Common myeloid progenitor, CD34-positive (primary cell): ENCODE measurements around the gene CLDN7.

ENCODE experiments used
- CTCF ChIA-PET: fragments of 350-600 bp; sonication (Branson Sonifier 250); formaldehyde crosslinking; loops from one replicate; lab custom pipeline; 2021; ENCODE audit warnings: antibody characterized with exemption; lab: Charles Lee
- POLR2A ChIA-PET: fragments of 350-600 bp; sonication (Branson Sonifier 250); formaldehyde crosslinking; loops from one replicate; lab custom pipeline; 2021; ENCODE audit warnings: antibody characterized with exemption; lab: Charles Lee
- DNase-seq, 3 donors: peaks; one replicate each; pipeline versions ENCODE4 v3.0.0 to v3.0.0-alpha.2; 2013
- H3K27ac ChIP-seq, 2 experiments: 1 replicate in 1 of 2; 2 replicates in 1 of 2; pipeline ENCODE4 v1.7.0; 2013; ENCODE audit warnings: inconsistent platforms in 2 of 2, low read length in 2 of 2, mild to moderate bottlenecking in 2 of 2, low read depth in 1 of 2, moderate library complexity in 1 of 2; ENCODE audit not compliant: severe bottlenecking in 2 of 2, insufficient read depth in 1 of 2, poor library complexity in 1 of 2
- H3K27me3 ChIP-seq, 5 experiments: replicated peaks in 2 of 5; 1 replicate in 3 of 5; 2 replicates in 2 of 5; pipeline versions ENCODE4 v1.6.1 to v1.7.0; 2013; ENCODE audit warnings: low read length in 4 of 5, mild to moderate bottlenecking in 2 of 5, moderate library complexity in 2 of 5, inconsistent platforms in 1 of 5; ENCODE audit not compliant: insufficient read depth in 5 of 5, control insufficient read depth in 4 of 5
- H3K36me3 ChIP-seq, 4 experiments: 1 replicate in 2 of 4; 2 replicates in 2 of 4; pipeline versions ENCODE4 v1.6.1 to v1.7.0; 2013; ENCODE audit warnings: low read length in 3 of 4, control low read depth in 1 of 4, mild to moderate bottlenecking in 1 of 4; ENCODE audit not compliant: control insufficient read depth in 4 of 4, insufficient read depth in 4 of 4
- H3K4me1 ChIP-seq, 4 experiments: 1 replicate in 3 of 4; 2 replicates in 1 of 4; pipeline versions ENCODE4 v1.6.1 to v1.7.1; 2013; ENCODE audit warnings: low read length in 3 of 4, mild to moderate bottlenecking in 3 of 4, control low read depth in 1 of 4, inconsistent platforms in 1 of 4, moderate library complexity in 1 of 4; ENCODE audit not compliant: control insufficient read depth in 4 of 4, insufficient read depth in 4 of 4; ENCODE audit errors: control extremely low read depth in 1 of 4
- H3K4me3 ChIP-seq, 7 experiments: 1 replicate in 4 of 7; 2 replicates in 3 of 7; pipeline versions ENCODE4 v1.5.1 to v1.7.0; 2013; ENCODE audit warnings: mild to moderate bottlenecking in 7 of 7, low read length in 6 of 7, moderate library complexity in 6 of 7, inconsistent platforms in 2 of 7, low read depth in 2 of 7, control low read depth in 1 of 7; ENCODE audit not compliant: insufficient read depth in 4 of 7, control insufficient read depth in 1 of 7; ENCODE audit errors: extremely low read depth in 1 of 7
- H3K9me3 ChIP-seq, 5 experiments: 1 replicate in 4 of 5; 2 replicates in 1 of 5; pipeline versions ENCODE4 v1.6.1 to v1.7.1; 2013; ENCODE audit warnings: low read length in 4 of 5, mild to moderate bottlenecking in 2 of 5, inconsistent platforms in 1 of 5, low read depth in 1 of 5, moderate library complexity in 1 of 5; ENCODE audit not compliant: control insufficient read depth in 4 of 5, insufficient read depth in 2 of 5; ENCODE audit errors: control extremely low read depth in 1 of 5
- WGBS: methylation state at CpG from one replicate; pipeline ENCODE4 v1.1.5; 2013; ENCODE audit not compliant: insufficient coverage; 5-methylcytosine and 5-hydroxymethylcytosine counted together

The CLDN7 gene

DNA sequence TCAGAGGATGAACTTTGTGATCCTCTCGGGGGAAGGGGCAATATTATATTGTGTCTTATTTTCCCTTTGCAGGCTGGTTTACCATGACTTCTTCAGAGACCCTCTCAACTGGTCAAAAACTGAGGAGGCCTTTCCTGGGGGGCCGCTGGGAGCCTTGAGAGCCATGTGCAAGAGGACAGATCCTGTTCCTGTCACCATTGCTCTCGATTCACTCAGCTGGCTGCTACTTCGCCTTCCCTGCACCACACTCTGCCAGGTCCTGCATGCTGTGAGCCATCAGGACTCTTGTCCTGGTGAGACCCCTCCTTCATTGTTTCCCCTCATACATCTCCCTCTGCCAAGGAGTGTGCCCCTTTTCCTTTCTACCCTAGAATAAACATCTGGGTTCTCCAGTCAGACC is 7.8 kb downstream of the CLDN7 start:
- CTCF ChIA-PET: interaction anchor here (0.6 to 1.1 kb wide), 5 partner anchors 11 to 42 kb away, joined by 3 read pairs; partner anchors contain the start of genes ACADVL and DLG4
- Histone ChIP-seq H3K27ac (no peak overlapping the region), H3K36me3 (peaks cover 4 to 45% (median 35%) of the 10 kb centered on the region in 4 experiments), H3K9me3 (no peaks in the 10 kb centered on the region), H3K4me1 (peaks cover 12 to 25% (median 23%) of the 10 kb centered on the region in 4 experiments), H3K4me3 (no peak overlapping the region), H3K27me3 (no peaks in the 10 kb centered on the region)
- POLR2A ChIA-PET: no interaction called here
- DNase-seq: no peak
- 100% methylated on average over 2 of the region's 4 CpGs for WGBS

GRCh38 chr17:7253082-7253481 is 9.2 kb downstream of the CLDN7 start:
- peak overlapping the region in 6 of 7 experiments; percentile 55 to 96 (median 90) for H3K4me3 ChIP-seq
- H3K36me3 ChIP-seq: peaks cover 4 to 34% (median 26%) of the 10 kb centered on the region in 4 experiments
- CTCF ChIA-PET: no interaction called here
- H3K4me1 ChIP-seq: peaks cover 12 to 36% (median 30%) of the 10 kb centered on the region in 4 experiments
- H3K27ac ChIP-seq: peak overlapping the region; percentile 98 to 99
- WGBS: 90% methylated on average over 5 of the region's 5 CpGs
- H3K27me3 ChIP-seq: no peaks in the 10 kb centered on the region
- no peaks in the 10 kb centered on the region for H3K9me3 ChIP-seq
- POLR2A ChIA-PET: no interaction called here
- DNase-seq: no peak

DNA sequence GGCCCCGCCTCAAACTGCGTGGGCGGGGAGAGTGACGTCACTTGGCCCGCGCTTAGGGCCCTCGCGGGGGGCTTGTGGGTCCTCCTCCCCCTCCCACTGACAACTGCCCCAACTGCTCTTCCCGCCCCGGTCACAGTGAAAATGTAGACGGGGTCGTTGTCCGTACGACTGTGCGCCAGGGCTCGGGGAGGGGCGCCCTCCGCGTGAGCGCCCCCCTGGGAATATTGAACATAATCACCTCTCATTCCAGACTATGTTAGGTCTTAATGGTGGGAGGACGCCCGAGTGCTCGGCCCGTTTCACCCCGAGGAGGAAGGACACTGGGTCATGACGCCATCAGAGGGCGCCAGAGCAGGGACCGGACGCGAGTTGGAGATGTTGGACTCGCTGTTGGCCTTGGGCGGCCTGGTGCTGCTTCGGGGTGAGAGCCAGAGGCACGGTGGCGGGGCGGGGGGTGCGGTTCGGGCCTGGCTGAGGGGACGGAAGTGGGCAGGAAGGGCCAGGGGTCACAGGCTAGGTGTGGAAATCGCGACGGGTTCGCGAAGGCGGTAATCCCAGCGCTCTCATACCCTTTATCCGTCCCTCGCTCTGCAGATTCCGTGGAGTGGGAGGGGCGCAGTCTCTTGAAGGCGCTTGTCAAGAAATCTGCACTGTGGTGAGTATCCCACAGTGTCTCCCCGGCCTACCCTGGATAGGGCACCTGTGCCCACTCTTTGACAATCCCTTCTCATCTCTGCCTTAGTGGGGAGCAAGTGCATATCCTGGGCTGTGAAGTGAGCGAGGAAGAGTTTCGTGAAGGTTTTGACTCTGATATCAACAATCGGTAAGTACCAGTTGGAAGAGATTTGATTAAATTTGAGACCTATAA is 9.9 kb downstream of the CLDN7 start, which contains the start of gene ELP5:
ELP5 (plus strand) TSS at position 40 of the 868 bp plus-strand sequence; CDS start at position 376, 336 bp downstream.
- ChIA-PET CTCF (interaction anchor here (1.0 kb wide), 1 partner anchor 10 kb away, joined by 6 read pairs; the partner anchor contains the start of gene GABARAP), POLR2A (interaction anchor here (1.4 to 2.5 kb wide), 2 partner anchors 10 to 11 kb away, joined by 7 to 12 read pairs; partner anchors contain the start of gene GABARAP)
- 1% methylated on average over 43 of the region's 55 CpGs for WGBS
- no peaks in the 10 kb centered on the region for H3K27me3 ChIP-seq
- peak within 1 kb of the TSS; percentile 98 to 99 for H3K27ac ChIP-seq
- H3K9me3 ChIP-seq: no peaks in the 10 kb centered on the region
- peaks cover 12 to 36% (median 30%) of the 10 kb centered on the region in 4 experiments for H3K4me1 ChIP-seq
- DNase-seq: peak; percentile 96
- peaks cover 4 to 31% (median 24%) of the 10 kb centered on the region in 4 experiments for H3K36me3 ChIP-seq
- H3K4me3 ChIP-seq: peak within 1 kb of the TSS; percentile 55 to 96 (median 90)

DNA sequence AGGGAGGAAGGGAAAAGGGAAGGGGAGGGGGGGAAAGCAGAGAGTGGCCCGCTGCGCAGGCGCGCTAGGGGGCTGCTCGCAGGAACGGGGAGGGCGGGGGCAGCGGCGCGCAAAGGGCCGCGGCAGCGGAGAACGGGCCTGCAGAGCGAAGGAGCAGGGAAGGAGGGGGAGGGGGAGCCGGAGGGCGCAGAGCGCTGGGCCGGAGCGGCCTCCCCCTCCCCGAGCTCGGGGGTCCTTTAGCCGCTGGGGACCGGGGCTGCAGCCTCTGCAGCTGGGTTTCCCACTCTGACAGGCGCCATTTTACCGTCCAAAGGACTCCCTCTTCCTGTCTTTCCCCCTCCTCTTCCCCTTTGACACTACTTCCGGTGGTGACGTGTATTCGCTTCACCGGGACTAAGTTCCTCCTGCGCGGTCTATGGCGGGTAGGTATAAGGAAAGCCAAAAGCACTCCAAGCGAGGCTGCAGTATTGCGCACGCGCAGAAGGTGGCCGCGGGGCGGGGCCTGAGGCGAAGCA is 10.6 kb downstream of the CLDN7 start, which contains the start of gene CTDNEP1:
CTDNEP1 (minus strand) TSS at position 74 of the 515 bp plus-strand sequence. CDS start 438 bp downstream, outside the sequence.
- Histone ChIP-seq H3K4me1 (peaks cover 12 to 36% (median 30%) of the 10 kb centered on the region in 4 experiments), H3K27ac (peak within 1 kb of the TSS; percentile 98 to 99), H3K36me3 (peaks cover 6 to 28% (median 24%) of the 10 kb centered on the region in 4 experiments), H3K27me3 (no peaks in the 10 kb centered on the region), H3K9me3 (no peaks in the 10 kb centered on the region), H3K4me3 (peak within 1 kb of the TSS; percentile 55 to 96 (median 90))
- WGBS: under 1% methylated on average over 34 of the region's 41 CpGs
- ChIA-PET CTCF (interaction anchor here (1.0 to 3.9 kb wide), 3 partner anchors 9 to 37 kb away, joined by 5 to 31 read pairs (median 6); partner anchors contain the start of genes GABARAP and PHF23), POLR2A (interaction anchor here (1.0 to 2.5 kb wide), 3 partner anchors 9 to 13 kb away, joined by 3 to 12 read pairs (median 7); partner anchors contain the start of genes GABARAP and PHF23)
- peak; percentile 100 for DNase-seq

- peak in 2 of 3 donors; percentile 82 to 85 for DNase-seq
Measured at GRCh38 chr17:7250695-7251627, 11.3 kb downstream of the CLDN7 start.

DNA sequence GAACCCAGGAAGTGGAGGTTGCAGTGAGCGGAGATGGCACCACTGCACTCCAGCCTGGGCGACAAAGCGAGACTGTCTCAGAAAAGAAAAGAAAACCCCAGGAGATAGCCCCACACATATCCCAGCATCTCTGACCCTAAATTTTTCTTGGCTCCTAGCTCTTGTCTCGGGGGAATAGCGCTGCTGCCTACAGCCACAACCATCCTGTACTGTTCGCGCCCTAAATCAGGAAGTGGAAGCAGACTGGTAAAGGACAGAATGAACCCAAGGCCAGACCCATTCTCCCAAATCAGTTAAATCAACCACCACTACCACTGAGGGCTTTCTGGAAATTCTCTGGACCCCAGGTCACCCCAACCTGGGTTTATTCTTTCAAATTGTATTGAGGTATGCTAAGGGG is 12.4 kb downstream of the CLDN7 start:
- 74% methylated on average over 7 of the region's 7 CpGs for WGBS
- peak in 2 of 3 donors; percentile 43 to 47 for DNase-seq
- Histone ChIP-seq H3K36me3 (peaks cover 6 to 26% (median 22%) of the 10 kb centered on the region in 4 experiments), H3K9me3 (no peaks in the 10 kb centered on the region), H3K4me1 (peaks cover 12 to 36% (median 30%) of the 10 kb centered on the region in 4 experiments), H3K27ac (peak overlapping the region; percentile 85 to 99), H3K4me3 (peak overlapping the region in 6 of 7 experiments; percentile 55 to 96 (median 90)), H3K27me3 (no peaks in the 10 kb centered on the region)
- ChIA-PET CTCF (interaction anchor here (1.1 to 3.9 kb wide), 4 partner anchors 10 to 33 kb away, joined by 3 to 31 read pairs (median 4); partner anchors contain the start of genes DVL2 and PHF23), POLR2A (interaction anchor here (0.6 kb wide), 1 partner anchor 106 kb away, joined by 3 read pairs; no protein-coding TSS in a partner anchor)

More at GRCh38 chr17:7250695-7251627, 11.3 kb downstream of the CLDN7 start:
- no peaks in the 10 kb centered on the region for H3K27me3 ChIP-seq
- 0% methylated on average over 44 of the region's 55 CpGs for WGBS
- peaks cover 12 to 36% (median 30%) of the 10 kb centered on the region in 4 experiments for H3K4me1 ChIP-seq
- no peaks in the 10 kb centered on the region for H3K9me3 ChIP-seq
- ChIA-PET CTCF (interaction anchor here (1.0 to 3.9 kb wide), 4 partner anchors 8 to 37 kb away, joined by 5 to 31 read pairs (median 6); partner anchors contain the start of genes GABARAP and PHF23), POLR2A (interaction anchor here (1.0 to 2.5 kb wide), 4 partner anchors 8 to 17 kb away, joined by 3 to 12 read pairs (median 5); partner anchors contain the start of genes DVL2, GABARAP and PHF23)
- peak overlapping the region; percentile 55 to 96 (median 90) for H3K4me3 ChIP-seq
- peak overlapping the region; percentile 85 to 99 for H3K27ac ChIP-seq
- H3K36me3 ChIP-seq: peaks cover 9 to 28% (median 25%) of the 10 kb centered on the region in 4 experiments
